SK-N-MC (cell line): ENCODE results near the gene ARID1A.

Experiments used
- EZH2 ChIP-seq: fragments of 200-600 bp; sonication (generic); IDR thresholded peaks from one replicate; pipeline ENCODE4 v1.6.1; 2017; ENCODE audit warnings: antibody characterized with exemption
- POLR2AphosphoS5 ChIP-seq: IDR thresholded peaks from 2 replicates; pipeline ENCODE4 v1.6.1; 2012; ENCODE audit warnings: mild to moderate bottlenecking, low read depth, low read length, borderline replicate concordance

- TF ChIP-seq EZH2 (no peak), POLR2AphosphoS5 (no peak)
Measured at GRCh38 chr1:26731233-26731902, 35.6 kb downstream of the ARID1A start.
